OCI-LY3 (cell line): ENCODE data around the gene ABCC12.

ENCODE experiments used
- H2AFZ ChIP-seq: fragments of 200-600, 300-600 bp; shearing (Covaris generic); 2 replicates; pipeline ENCODE4 v1.6.0; 2014; ENCODE audit warnings: antibody characterized with exemption, low read depth, low read length
- H3K27ac ChIP-seq: fragments of 200-600, 300-600 bp; sonication (generic); 2 replicates; pipeline ENCODE4 v1.5.1; 2014; ENCODE audit warnings: mild to moderate bottlenecking, low read length, moderate library complexity, mixed read lengths
- H3K27me3 ChIP-seq: fragments of 200-600, 300-600 bp; sonication (generic); 2 replicates; pipeline ENCODE4 v1.6.1; 2014; ENCODE audit warnings: low read depth, low read length, mixed read lengths
- H3K36me3 ChIP-seq: fragments of 200-600, 300-600 bp; sonication (generic); replicated peaks from 2 replicates; pipeline ENCODE3; 2014; ENCODE audit warnings: low read depth, low read length, mixed read lengths
- H3K4me1 ChIP-seq: fragments of 300-600, 200-600 bp; sonication (generic); 2 replicates; pipeline ENCODE4 v1.6.1; 2014; ENCODE audit warnings: low read length, mixed read lengths
- H3K4me2 ChIP-seq: fragments of 200-600, 300-600 bp; sonication (generic); 2 replicates; pipeline ENCODE4 v1.6.1; 2014; ENCODE audit warnings: low read length, mixed read lengths
- H3K4me3 ChIP-seq: fragments of 300-600, 200-600 bp; sonication (generic); 2 replicates; pipeline ENCODE4 v1.5.1; 2014; ENCODE audit warnings: antibody characterized with exemption, mild to moderate bottlenecking, low read length, moderate library complexity
- H3K79me2 ChIP-seq: fragments of 300-600, 200-600 bp; shearing (Covaris generic); 2 replicates; pipeline ENCODE4 v1.6.1; 2014; ENCODE audit warnings: mild to moderate bottlenecking, low read length, mixed read lengths
- H3K9ac ChIP-seq: fragments of 300-600, 200-600 bp; shearing (Covaris generic); 2 replicates; pipeline ENCODE4 v1.6.0; 2014; ENCODE audit warnings: mild to moderate bottlenecking, low read length, moderate library complexity
- H3K9me3 ChIP-seq: fragments of 200-600, 300-600 bp; shearing (Covaris generic); 2 replicates; pipeline ENCODE4 v1.6.1; 2014; ENCODE audit warnings: low read length, mixed read lengths; ENCODE audit not compliant: insufficient read depth
- H4K20me1 ChIP-seq: fragments of 200-600, 300-600 bp; sonication (generic); 2 replicates; pipeline ENCODE4 v1.6.1; 2016; ENCODE audit warnings: low read length, mixed read lengths; ENCODE audit not compliant: insufficient read depth
- CTCF ChIP-seq: fragments of 200-600, 300-600 bp; sonication (generic); IDR thresholded peaks from 2 replicates; pipeline ENCODE4 v1.5.1; 2014; ENCODE audit warnings: antibody characterized with exemption, low read length, low read depth
- EZH2phosphoT487 ChIP-seq: fragments of 200-600 bp; shearing (Covaris generic); IDR thresholded peaks from 2 replicates; pipeline ENCODE4 v1.6.1; 2018; ENCODE audit warnings: antibody characterized with exemption, mixed run types, low read depth

ABCC12 gene

GRCh38 chr16:48110000-48110399 is 45.8 kb downstream of the ABCC12 start:
- TF ChIP-seq EZH2phosphoT487: no peak
- TF ChIP-seq CTCF: no peak
- Histone ChIP-seq H3K36me3 (no peaks in the 10 kb centered on the region), H3K9ac (no peak overlapping the region), H3K27ac (no peak overlapping the region), H3K79me2 (no peaks in the 10 kb centered on the region), H3K4me2 (no peak overlapping the region), H3K27me3 (peaks cover 43% of the 10 kb centered on the region), H2AFZ (no peak overlapping the region), H4K20me1 (no peaks in the 10 kb centered on the region), H3K4me3 (no peak overlapping the region), H3K4me1 (no peaks in the 10 kb centered on the region), H3K9me3 (no peaks in the 10 kb centered on the region)

GRCh38 chr16:48109475-48109874 is 46.3 kb downstream of the ABCC12 start:
- peaks cover 43% of the 10 kb centered on the region for H3K27me3 ChIP-seq
- H3K9me3 ChIP-seq: no peaks in the 10 kb centered on the region
- no peak overlapping the region for H3K9ac ChIP-seq
- H3K36me3 ChIP-seq: no peaks in the 10 kb centered on the region
- no peaks in the 10 kb centered on the region for H3K79me2 ChIP-seq
- H3K4me3 ChIP-seq: no peak overlapping the region
- H2AFZ ChIP-seq: no peak overlapping the region
- H3K4me2 ChIP-seq: no peak overlapping the region
- no peak overlapping the region for H3K27ac ChIP-seq
- TF ChIP-seq CTCF (no peak), EZH2phosphoT487 (no peak)
- H4K20me1 ChIP-seq: no peaks in the 10 kb centered on the region
- no peaks in the 10 kb centered on the region for H3K4me1 ChIP-seq

- Histone ChIP-seq H3K9me3 (no peaks in the 10 kb centered on the region), H3K4me2 (no peak overlapping the region), H2AFZ (no peak overlapping the region), H3K27me3 (peaks cover 45% of the 10 kb centered on the region), H4K20me1 (no peaks in the 10 kb centered on the region), H3K36me3 (no peaks in the 10 kb centered on the region), H3K79me2 (no peaks in the 10 kb centered on the region), H3K4me1 (no peaks in the 10 kb centered on the region), H3K27ac (no peak overlapping the region), H3K4me3 (no peak overlapping the region), H3K9ac (no peak overlapping the region)
- no peak for TF ChIP-seq CTCF
- TF ChIP-seq EZH2phosphoT487: no peak
These were observed 49.3 kb downstream of the ABCC12 start for GRCh38 chr16:48106446-48106845.
